B cell (primary cell): ENCODE results near the gene TMED6. TPM values are rescaled to one million over a fixed set of nuclear protein-coding genes. Genes with fewer than 3 reads are reported as not detected.
A peak's percentile ranks its signal among the peaks of the same experiment; 100 is the strongest.

Experiments
- ATAC-seq: fragments of 200-7000 bp; cut with Tn5 transposase; one replicate; pipeline ENCODE4 v1.10.0; 2021; ENCODE audit warnings: low read depth, mild to moderate bottlenecking, moderate number of reproducible peaks, moderate library complexity
- CTCF ChIA-PET: fragments of 350-600 bp; sonication (Branson Sonifier 250); formaldehyde crosslinking; loops from one replicate; lab custom pipeline; 2021; ENCODE audit warnings: antibody characterized with exemption, inconsistent platforms; lab: Charles Lee
- POLR2A ChIA-PET: fragments of 350-600 bp; sonication (Branson Sonifier 250); formaldehyde crosslinking; loops from one replicate; lab custom pipeline; 2021; ENCODE audit warnings: antibody characterized with exemption; lab: Charles Lee
- DNase-seq: peaks from one replicate; pipeline ENCODE4 v3.0.0; 2013
- H2AFZ ChIP-seq: 2 replicates; pipeline ENCODE4 v1.6.1; 2012; ENCODE audit warnings: mild to moderate bottlenecking, low read depth, low read length; ENCODE audit not compliant: insufficient read depth, poor library complexity, severe bottlenecking
- H3K27ac ChIP-seq, 2 donors: 1 replicate in 1 of 2; 2 replicates in 1 of 2; pipeline ENCODE4 v1.5.1; 2012 to 2013; ENCODE audit warnings: low read length in 2 of 2, mild to moderate bottlenecking in 2 of 2, moderate library complexity in 1 of 2
- H3K27me3 ChIP-seq, 4 experiments: fragments of 200-600 bp in 1 of 4; sonication (generic) in 1 of 4; replicated peaks in 1 of 4; 1 replicate in 2 of 4; 2 replicates in 2 of 4; pipeline versions ENCODE4 v1.6.1 to v1.7.0; 2013 to 2016; ENCODE audit warnings: low read length in 3 of 4, mild to moderate bottlenecking in 2 of 4, mixed read lengths in 1 of 4, moderate library complexity in 1 of 4; ENCODE audit not compliant: insufficient read depth in 4 of 4, control insufficient read depth in 3 of 4; ENCODE audit errors: control extremely low read depth in 1 of 4
- H3K36me3 ChIP-seq, 2 experiments: replicated peaks in 1 of 2; 1 replicate in 1 of 2; 2 replicates in 1 of 2; pipeline versions ENCODE4 v1.6.1 to v1.7.1; 2013; ENCODE audit warnings: low read length in 1 of 2; ENCODE audit not compliant: insufficient read depth in 2 of 2, control insufficient read depth in 1 of 2; ENCODE audit errors: control extremely low read depth in 1 of 2, extremely low read depth in 1 of 2
- H3K4me1 ChIP-seq, 2 donors: fragments of 200-600 bp in 1 of 2; sonication (generic) in 1 of 2; 1 replicate in 1 of 2; 2 replicates in 1 of 2; pipeline versions ENCODE4 v1.5.1 to v1.6.1; 2013 to 2017; ENCODE audit warnings: low read length in 2 of 2; ENCODE audit not compliant: control insufficient read depth in 2 of 2, insufficient read depth in 2 of 2
- H3K4me2 ChIP-seq: replicated peaks from 2 replicates; pipeline ENCODE3; 2012; ENCODE audit warnings: mild to moderate bottlenecking, low read depth, low read length; ENCODE audit not compliant: poor library complexity, severe bottlenecking
- H3K4me3 ChIP-seq, 5 experiments: fragments of 200-600 bp in 1 of 5; sonication (generic) in 1 of 5; 1 replicate in 3 of 5; 2 replicates in 2 of 5; pipeline versions ENCODE4 v1.5.1 to v1.7.0; 2011 to 2016; ENCODE audit warnings: low read length in 4 of 5, mild to moderate bottlenecking in 4 of 5, low read depth in 2 of 5, control low read depth in 1 of 5, moderate library complexity in 1 of 5; ENCODE audit not compliant: insufficient read depth in 1 of 5; ENCODE audit errors: control extremely low read depth in 1 of 5, extremely low read depth in 1 of 5
- H3K79me2 ChIP-seq: fragments of 200-600 bp; sonication (generic); one replicate; pipeline ENCODE4 v1.6.0; 2016; ENCODE audit warnings: low read length; ENCODE audit not compliant: control insufficient read depth, insufficient read depth
- H3K9ac ChIP-seq: fragments of 200-600 bp; sonication (generic); 2 replicates; pipeline ENCODE4 v1.6.1; 2017; ENCODE audit warnings: mild to moderate bottlenecking, low read length, moderate library complexity
- H3K9me3 ChIP-seq, 3 donors: one replicate each; pipeline versions ENCODE4 v1.6.1 to v1.7.1; 2013; ENCODE audit warnings: low read length in 2 of 3; ENCODE audit not compliant: control insufficient read depth in 2 of 3, insufficient read depth in 1 of 3; ENCODE audit errors: control extremely low read depth in 1 of 3
- H4K20me1 ChIP-seq: 2 replicates; pipeline ENCODE4 v1.6.0; 2012; ENCODE audit warnings: mild to moderate bottlenecking, low read length; ENCODE audit not compliant: insufficient read depth, control insufficient read depth, poor library complexity, severe bottlenecking
- H3K27ac Mint-ChIP-seq: one replicate; pipeline ENCODE4 v1.8.0; 2021; ENCODE audit warnings: mixed read lengths
- H3K27me3 Mint-ChIP-seq: one replicate; pipeline ENCODE4 v1.8.0; 2021; ENCODE audit warnings: mixed read lengths
- H3K4me1 Mint-ChIP-seq: one replicate; pipeline ENCODE4 v1.8.0; 2021; ENCODE audit warnings: mixed read lengths
- H3K4me3 Mint-ChIP-seq: one replicate; pipeline ENCODE4 v1.8.0; 2021; ENCODE audit warnings: mixed read lengths
- H3K9me3 Mint-ChIP-seq: one replicate; pipeline ENCODE4 v1.8.0; 2022; ENCODE audit warnings: mixed read lengths; ENCODE audit not compliant: insufficient read depth
- CTCF ChIP-seq: fragments of 200-600 bp; IDR thresholded peaks from one replicate; pipeline ENCODE4 v1.8.0; 2022; ENCODE audit warnings: antibody characterized with exemption, mild to moderate bottlenecking
- EZH2 ChIP-seq: IDR thresholded peaks from 2 replicates; pipeline ENCODE4 v1.6.1; 2012; ENCODE audit warnings: borderline replicate concordance, low read depth, mild to moderate bottlenecking, moderate library complexity, low read length; ENCODE audit not compliant: insufficient read depth, poor library complexity, severe bottlenecking
- WGBS: methylation state at CpG from one replicate; pipeline ENCODE4 v1.1.5; 2013; ENCODE audit warnings: missing lambda C conversion rate; ENCODE audit not compliant: insufficient coverage; 5-methylcytosine and 5-hydroxymethylcytosine counted together
- intact Hi-C: fragments of 100-400 bp; cut with micrococcal nuclease; formaldehyde crosslinking; loops from one replicate; pipeline ENCODE4 v1.10.0; 2022
- polyA plus RNA-seq: library from polyadenylated mRNA; depleted of rRNA; stranded (reverse); fragments of >200 nt; gene quantifications from 2 replicates; pipeline ENCODE4 v1.2.3, GENCODE V29; 2012
- total RNA-seq, 2 donors: library from RNA; stranded (reverse); fragments of 120-200 nt in 1 of 2; gene quantifications; 1 replicate in 1 of 2; 2 replicates in 1 of 2; pipeline versions ENCODE4 v1.2.3 to v1.2.4, GENCODE V29; 2013 to 2022

Gene TMED6
- total and polyA plus RNA-seq, 2 donors (not counting 1 experiment from before 2014, with no cell fraction given) = 0.78 to 4.5 TPM

- intact Hi-C loops = loop anchor here (1.0 to 2.0 kb wide), 8 partner anchors 9 to 913 kb away; partner anchors contain the start of genes CYB5B, NFAT5, NOB1 and PDF
- Histone ChIP-seq H4K20me1 (no peaks in the 10 kb centered on the region), H3K4me2 (peak within 1 kb of the TSS; percentile 79), H3K9me3 (no peaks in the 10 kb centered on the region), H3K27me3 (no peaks in the 10 kb centered on the region), H3K79me2 (peaks cover 51% of the 10 kb centered on the region), H3K27ac (peak within 1 kb of the TSS; percentile 65 to 87), H3K36me3 (peaks cover 1 to 33% of the 10 kb centered on the region in 2 experiments), H3K4me3 (peak within 1 kb of the TSS; percentile 26 to 99 (median 68)), H3K9ac (peak within 1 kb of the TSS; percentile 96), H2AFZ (peak within 1 kb of the TSS; percentile 99), H3K4me1 (peaks cover 17 to 27% of the 10 kb centered on the region in 2 donors)
- CTCF ChIA-PET = interaction anchor here (0.7 to 2.0 kb wide), 7 partner anchors 9 to 46 kb away, joined by 3 to 7 read pairs (median 4); partner anchors contain the start of genes PDF and TERF2
- ATAC-seq = peak; percentile 94
- peaks cover 45% of the 10 kb centered on the region for H3K4me1 Mint-ChIP-seq
- peak within 1 kb of the TSS; percentile 98 for H3K4me3 Mint-ChIP-seq
- under 1% methylated on average over 77 of the region's 77 CpGs for WGBS
- H3K27me3 Mint-ChIP-seq = no peaks in the 10 kb centered on the region
- peak; percentile 96 for DNase-seq
- peak within 1 kb of the TSS; percentile 98 for H3K27ac Mint-ChIP-seq
- no peaks in the 10 kb centered on the region for H3K9me3 Mint-ChIP-seq
- POLR2A ChIA-PET = interaction anchor here (0.6 to 1.9 kb wide), 2 partner anchors 9 to 44 kb away, joined by 3 to 11 read pairs; partner anchors contain the start of gene PDF
- TF ChIP-seq EZH2 (no peak), CTCF (peak; percentile 84)
Observed at GRCh38 chr16:69339289-69340094, 12.1 kb downstream of the TMED6 start, which contains the start of the genes COG8 and NIP7. Gene COG8, minus strand, starts transcription at chr16:69339564. Its CDS starts 12 bp downstream, at chr16:69339552. Gene NIP7, plus strand, starts transcription at chr16:69339772. Its CDS starts 58 bp downstream, at chr16:69339830.
